ENCODE measurements around the gene SMARCAL1. TPM values are rescaled to one million over a fixed set of nuclear protein-coding genes. Genes with fewer than 3 reads are reported as not detected.

Gene SMARCAL1
- total and polyA plus RNA-seq, 9 of the 15 experiments (the other 6 are each of a cell fraction or from before 2014, with no cell fraction given): 8.2 to 27.9 (median 12.4) TPM

- no peak for TF ChIP-seq SPI1 (IDR thresholded peaks at IDR 0.05; ENCODE audit: borderline replicate concordance, low read depth, low read length)
- TF ChIP-seq ZFP1 (CRISPR knock-in tag; IDR thresholded peaks at IDR 0.05): no peak
- TF ChIP-seq CAMTA2 (CRISPR knock-in tag; conservative IDR thresholded peaks at IDR 0.05): no peak
- TF ChIP-seq TBL1XR1 (IDR thresholded peaks at IDR 0.05; ENCODE audit: low read length in 2 of 2): no peak
- TF ChIP-seq, protein P1, sequence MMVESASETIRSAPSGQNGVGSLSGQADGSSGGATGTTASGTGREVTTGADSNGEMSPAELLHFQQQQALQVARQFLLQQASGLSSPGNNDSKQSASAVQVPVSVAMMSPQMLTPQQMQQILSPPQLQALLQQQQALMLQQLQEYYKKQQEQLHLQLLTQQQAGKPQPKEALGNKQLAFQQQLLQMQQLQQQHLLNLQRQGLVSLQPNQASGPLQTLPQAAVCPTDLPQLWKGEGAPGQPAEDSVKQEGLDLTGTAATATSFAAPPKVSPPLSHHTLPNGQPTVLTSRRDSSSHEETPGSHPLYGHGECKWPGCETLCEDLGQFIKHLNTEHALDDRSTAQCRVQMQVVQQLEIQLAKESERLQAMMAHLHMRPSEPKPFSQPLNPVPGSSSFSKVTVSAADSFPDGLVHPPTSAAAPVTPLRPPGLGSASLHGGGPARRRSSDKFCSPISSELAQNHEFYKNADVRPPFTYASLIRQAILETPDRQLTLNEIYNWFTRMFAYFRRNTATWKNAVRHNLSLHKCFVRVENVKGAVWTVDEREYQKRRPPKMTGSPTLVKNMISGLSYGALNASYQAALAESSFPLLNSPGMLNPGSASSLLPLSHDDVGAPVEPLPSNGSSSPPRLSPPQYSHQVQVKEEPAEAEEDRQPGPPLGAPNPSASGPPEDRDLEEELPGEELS (CRISPR knock-in tag; IDR thresholded peaks at IDR 0.05; ENCODE audit: borderline replicate concordance): peak; percentile 94; the same call in 1 of the 2 replicates
- TF ChIP-seq BRF1 (IDR thresholded peaks at IDR 0.05; ENCODE audit: borderline replicate concordance, extremely low read depth, insufficient read length): no peak
- no peak for TF ChIP-seq ZNF23 (CRISPR knock-in tag; IDR thresholded peaks at IDR 0.05)
- no peak for TF ChIP-seq TCF7L2 (IDR thresholded peaks at IDR 0.05; ENCODE audit: low read depth, low read length)
- TF ChIP-seq UBTF (IDR thresholded peaks at IDR 0.05; ENCODE audit: borderline replicate concordance in 1 of 2, low read depth in 2 of 2, low read length in 2 of 2): no peak
- TF ChIP-seq RFX1 (IDR thresholded peaks at IDR 0.05): no peak
- TF ChIP-seq, protein P2, sequence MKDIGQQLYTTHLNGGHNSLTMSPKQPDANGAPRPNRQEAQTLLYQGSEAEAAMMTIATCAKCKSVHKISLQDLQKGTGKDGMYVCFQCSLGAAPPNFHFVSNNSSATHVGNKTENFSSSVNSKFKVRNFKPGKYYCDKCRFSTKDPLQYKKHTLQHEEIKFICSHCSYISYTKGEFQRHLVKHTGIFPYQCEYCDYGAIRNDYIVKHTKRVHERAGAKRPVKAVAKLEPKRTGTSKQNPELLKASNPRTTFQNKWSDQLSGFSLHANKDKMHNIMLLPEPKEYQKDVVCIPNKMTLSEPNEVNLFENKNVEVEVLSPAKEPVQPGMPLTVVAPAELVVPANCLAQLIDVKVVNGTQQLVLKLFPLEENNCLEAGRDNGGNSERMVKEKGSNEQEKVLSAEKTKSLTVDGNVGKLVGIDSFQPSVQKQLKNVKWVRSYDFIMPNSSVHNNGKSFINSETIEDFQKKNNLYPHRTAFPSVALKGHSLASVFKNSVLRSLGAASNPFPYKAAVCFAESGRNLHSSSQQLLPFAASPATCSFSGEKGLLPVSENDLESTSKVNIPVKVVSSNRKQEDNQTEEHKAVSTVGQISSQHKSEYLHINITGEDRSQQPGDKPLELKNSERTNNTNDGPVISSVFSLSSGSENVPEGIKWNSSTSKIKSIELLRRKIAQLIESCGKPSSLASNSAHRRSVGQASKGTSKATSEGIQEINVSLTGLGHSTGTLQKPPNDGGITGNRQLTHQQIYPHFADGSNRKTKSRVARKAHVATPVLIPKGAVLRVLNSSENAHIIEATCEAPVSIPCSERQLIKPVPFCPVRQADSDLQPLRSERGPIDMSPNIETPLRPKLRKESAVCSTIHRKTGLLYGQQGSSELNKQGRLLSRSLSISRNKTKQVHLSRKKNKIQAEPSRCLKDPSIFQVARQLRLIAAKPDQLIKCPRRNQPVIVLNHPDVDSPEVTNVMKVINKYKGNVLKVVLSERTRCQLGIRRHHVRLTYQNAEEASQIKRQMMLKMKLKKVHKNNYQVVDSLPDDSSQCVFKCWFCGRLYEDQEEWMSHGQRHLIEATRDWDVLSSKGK (CRISPR knock-in tag; IDR thresholded peaks at IDR 0.05): no peak
- no peak for TF ChIP-seq ZNF146 (CRISPR knock-in tag; IDR thresholded peaks at IDR 0.05; ENCODE audit: unreplicated experiment)
- peak; percentile 34; the same call in 1 of the 2 replicates for TF ChIP-seq RB1 (IDR thresholded peaks at IDR 0.05; ENCODE audit: low read depth)
- no peak for TF ChIP-seq TCF7 (IDR thresholded peaks at IDR 0.05; ENCODE audit: borderline replicate concordance)
- no peak for TF ChIP-seq ZNF785 (CRISPR knock-in tag; IDR thresholded peaks at IDR 0.05)
- no peak for TF ChIP-seq POLR3A (IDR thresholded peaks at IDR 0.05; ENCODE audit: borderline replicate concordance, extremely low read depth, insufficient read depth, insufficient read length)
- TF ChIP-seq CHD4 (IDR thresholded peaks at IDR 0.05; ENCODE audit: insufficient read depth, insufficient replicate concordance, low read depth, low read length, poor library complexity, severe bottlenecking): no peak
- no peak for TF ChIP-seq FOXJ2 (tag; IDR thresholded peaks at IDR 0.05)
- TF ChIP-seq PTBP1 (IDR thresholded peaks at IDR 0.05; ENCODE audit: low read depth, low read length): no peak
These were observed 40.3 kb upstream of the SMARCAL1 start, which contains the start of gene MARCHF4 (continued) for GRCh38 chr2:216371721-216372702.

Data from K562 (cell line).